Tibial nerve (tissue), 4 donors: ENCODE measurements around the gene SEMA6C. TPM values are rescaled to one million over a fixed set of nuclear protein-coding genes. Genes with fewer than 3 reads are reported as not detected.
"Not testable (repeated sequence)": the region's sequence is repeated elsewhere in the genome, so short reads cannot be mapped to it uniquely, and the experiment has no call there.

ENCODE experiments used
- DNase-seq, 2 donors: peaks; one replicate each; pipeline ENCODE4 v3.0.0-alpha.2; 2019; ENCODE audit warnings: low spot score in 2 of 2
- H3K27ac ChIP-seq, 4 donors: fragments of 200-600 bp; sonication (generic) in 3 of 4; one replicate each; pipeline ENCODE4 v1.5.1; 2017 to 2019; ENCODE audit warnings: mild to moderate bottlenecking in 1 of 4
- H3K27me3 ChIP-seq, 2 donors: fragments of 200-600 bp; sonication (generic) in 1 of 2; one replicate each; pipeline versions ENCODE4 v1.5.1 to v1.6.0; 2017 to 2019
- H3K36me3 ChIP-seq, 3 donors: fragments of 200-600 bp; sonication (generic); one replicate each; pipeline ENCODE4 v1.5.1; 2018 to 2019
- H3K4me1 ChIP-seq, 4 donors: fragments of 200-600 bp; sonication (generic) in 3 of 4; one replicate each; pipeline ENCODE4 v1.5.1; 2017 to 2019
- H3K4me3 ChIP-seq, 4 donors: fragments of 200-600 bp; sonication (generic) in 3 of 4; one replicate each; pipeline ENCODE4 v1.5.1; 2017 to 2019; ENCODE audit warnings: mild to moderate bottlenecking in 1 of 4, moderate library complexity in 1 of 4
- H3K9me3 ChIP-seq, 4 donors: fragments of 200-600 bp; sonication (generic) in 3 of 4; one replicate each; pipeline ENCODE4 v1.5.1; 2017 to 2019
- EP300 ChIP-seq, 2 donors: sonication (generic); formaldehyde crosslinking; IDR thresholded peaks; one replicate each; pipeline ENCODE4 v1.6.1; 2017; ENCODE audit warnings: antibody characterized with exemption in 2 of 2, mild to moderate bottlenecking in 1 of 2
- POLR2A ChIP-seq, 2 donors: fragments of 450-650 bp; IDR thresholded peaks; one replicate each; pipeline ENCODE4 v1.6.1; 2017; ENCODE audit warnings: antibody characterized with exemption in 2 of 2, mild to moderate bottlenecking in 2 of 2, moderate library complexity in 2 of 2
- WGBS, 2 donors: methylation state at CpG; one replicate each; pipeline ENCODE4 v1.1.5; 2018; 5-methylcytosine and 5-hydroxymethylcytosine counted together
- total RNA-seq, 4 donors: library from RNA; depleted of rRNA; stranded (reverse); fragments of >200 nt; gene quantifications; one replicate each; pipeline ENCODE4 v1.1.0, GENCODE V29; 2016
- TF ChIP-seq, protein P1 (sequence below), 5 experiments: fragments of 200-600 bp in 3 of 5; fragments of 450-650 bp in 2 of 5; sonication (generic) in 3 of 5; IDR thresholded peaks; one replicate each; pipeline ENCODE4 v1.5.1; 2016 to 2019; ENCODE audit warnings: antibody characterized with exemption in 5 of 5, mild to moderate bottlenecking in 3 of 5, moderate library complexity in 2 of 5

Gene SEMA6C
- total RNA-seq, 4 donors from 2014 or later: 15.5 to 28.7 (median 18.7) TPM

DNA sequence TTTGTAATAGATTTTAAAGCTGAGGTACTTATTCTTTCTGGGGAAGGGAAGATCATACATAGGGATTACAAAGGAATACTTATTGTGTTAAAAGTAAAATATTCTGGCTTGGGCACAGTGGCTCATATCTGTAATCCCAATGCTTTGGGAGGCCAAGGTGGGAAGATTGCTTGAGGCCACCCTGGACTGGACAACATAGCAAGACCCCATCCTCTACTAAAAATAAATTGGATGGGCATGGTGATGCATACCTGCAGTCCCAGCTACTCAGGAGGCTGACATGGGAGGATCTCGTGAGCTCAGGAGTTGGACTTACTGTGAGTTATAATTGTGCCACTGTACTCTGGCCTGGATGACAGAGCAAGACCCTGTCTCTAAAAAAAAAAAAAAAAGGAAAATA is 48.3 kb downstream of the SEMA6C start:
- H3K27ac ChIP-seq: no peak overlapping the region
- DNase-seq: no peak
- 81 to 93% methylated on average over 1 of the region's 1 CpG for WGBS, 2 donors
- H3K4me3 ChIP-seq: no peak overlapping the region
- TF ChIP-seq EP300 (IDR thresholded peaks at IDR 0.05) (no peak), POLR2A (IDR thresholded peaks at IDR 0.05) (no peak)
- TF ChIP-seq, protein P1, sequence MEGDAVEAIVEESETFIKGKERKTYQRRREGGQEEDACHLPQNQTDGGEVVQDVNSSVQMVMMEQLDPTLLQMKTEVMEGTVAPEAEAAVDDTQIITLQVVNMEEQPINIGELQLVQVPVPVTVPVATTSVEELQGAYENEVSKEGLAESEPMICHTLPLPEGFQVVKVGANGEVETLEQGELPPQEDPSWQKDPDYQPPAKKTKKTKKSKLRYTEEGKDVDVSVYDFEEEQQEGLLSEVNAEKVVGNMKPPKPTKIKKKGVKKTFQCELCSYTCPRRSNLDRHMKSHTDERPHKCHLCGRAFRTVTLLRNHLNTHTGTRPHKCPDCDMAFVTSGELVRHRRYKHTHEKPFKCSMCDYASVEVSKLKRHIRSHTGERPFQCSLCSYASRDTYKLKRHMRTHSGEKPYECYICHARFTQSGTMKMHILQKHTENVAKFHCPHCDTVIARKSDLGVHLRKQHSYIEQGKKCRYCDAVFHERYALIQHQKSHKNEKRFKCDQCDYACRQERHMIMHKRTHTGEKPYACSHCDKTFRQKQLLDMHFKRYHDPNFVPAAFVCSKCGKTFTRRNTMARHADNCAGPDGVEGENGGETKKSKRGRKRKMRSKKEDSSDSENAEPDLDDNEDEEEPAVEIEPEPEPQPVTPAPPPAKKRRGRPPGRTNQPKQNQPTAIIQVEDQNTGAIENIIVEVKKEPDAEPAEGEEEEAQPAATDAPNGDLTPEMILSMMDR (IDR thresholded peaks at IDR 0.05): no peak
- H3K36me3 ChIP-seq: peaks cover 0 to 67% (median 0%) of the 10 kb centered on the region in 3 donors
- H3K4me1 ChIP-seq: no peaks in the 10 kb centered on the region
- no peaks in the 10 kb centered on the region for H3K27me3 ChIP-seq
- H3K9me3 ChIP-seq: no peaks in the 10 kb centered on the region

DNA sequence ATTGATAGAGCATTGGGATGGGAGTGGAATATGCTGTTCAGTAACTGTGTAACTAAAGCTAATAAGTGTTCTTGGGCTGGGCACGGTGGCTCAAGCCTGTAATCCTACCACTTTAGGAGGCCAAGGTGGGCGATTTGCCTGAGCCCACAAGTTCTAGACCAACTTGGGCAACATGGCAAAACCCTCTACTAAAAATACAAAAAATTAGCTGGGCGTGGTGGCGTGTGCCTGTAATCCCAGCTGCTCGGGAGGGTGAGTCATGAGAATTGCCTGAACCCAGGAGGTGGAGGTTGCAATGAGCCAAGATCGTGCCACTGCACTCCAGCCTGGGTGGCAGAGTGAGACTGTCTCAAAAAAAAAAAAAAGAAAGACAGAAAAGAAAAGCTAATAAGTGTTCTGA is 49.0 kb downstream of the SEMA6C start:
- not testable (repeated sequence) for H3K27me3 ChIP-seq, H3K27ac ChIP-seq, H3K9me3 ChIP-seq, H3K4me1 ChIP-seq, H3K4me3 ChIP-seq, DNase-seq
- H3K36me3 ChIP-seq: peaks cover 0 to 65% (median 0%) of the 10 kb centered on the region in 3 donors
- 87 to 88% methylated on average over 6 of the region's 6 CpGs for WGBS, 2 donors

DNA sequence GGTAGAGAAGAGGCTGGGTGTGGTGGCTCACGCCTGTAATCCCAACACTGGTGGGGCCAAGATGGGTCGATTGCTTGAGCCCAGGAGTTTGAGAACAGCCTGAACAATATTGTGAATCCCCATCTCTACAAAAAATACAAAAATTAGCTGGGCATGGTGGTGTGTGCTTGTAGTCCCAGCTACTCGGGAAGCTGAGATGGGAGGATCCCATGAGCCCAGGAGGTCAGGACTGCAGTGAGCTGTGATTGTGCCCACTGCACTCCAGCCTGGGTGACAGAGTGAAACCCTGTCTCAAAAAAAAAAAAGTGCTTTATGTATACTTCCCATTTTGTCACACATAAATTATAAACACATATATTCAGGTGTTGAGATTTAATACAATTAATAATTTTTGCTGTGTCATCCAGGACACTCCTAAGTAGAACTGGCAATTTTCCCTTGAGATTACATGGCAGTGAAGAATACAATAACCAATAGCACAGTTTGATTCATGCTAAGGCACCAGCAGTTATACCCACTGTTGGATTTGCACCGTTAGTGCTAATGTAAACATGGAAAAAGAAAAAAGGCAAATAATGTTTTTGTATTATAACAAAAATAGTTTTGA is 60.4 kb downstream of the SEMA6C start:
- peaks cover 0 to 39% (median 0%) of the 10 kb centered on the region in 3 donors for H3K36me3 ChIP-seq
- no peaks in the 10 kb centered on the region for H3K9me3 ChIP-seq
- no peaks in the 10 kb centered on the region for H3K27me3 ChIP-seq
- H3K27ac ChIP-seq: no peak overlapping the region
- WGBS, 2 donors: 72 to 74% methylated on average over 4 of the region's 4 CpGs
- no peak overlapping the region for H3K4me3 ChIP-seq
- TF ChIP-seq POLR2A (IDR thresholded peaks at IDR 0.05) (no peak), EP300 (IDR thresholded peaks at IDR 0.05) (no peak)
- TF ChIP-seq, protein P1 (IDR thresholded peaks at IDR 0.05): no peak
- no peak for DNase-seq
- no peaks in the 10 kb centered on the region for H3K4me1 ChIP-seq

Other genes starting within 250 kb of the SEMA6C start
- gene SETDB1, start 220.3 kb downstream of the SEMA6C start, total RNA-seq: 10 to 100 TPM; 30.6 to 42.9 (median 35.3) TPM
- 100 to 1,000 TPM; 137 to 168 (median 140) TPM for gene CERS2, start 171.8 kb downstream of the SEMA6C start, total RNA-seq
- gene ANXA9, start 164.3 kb downstream of the SEMA6C start, total RNA-seq: 10 to 100 TPM in 2 of 4 donors, 1 to 10 TPM in 2; 2.1 to 12.2 (median 7.8) TPM
- gene MINDY1, start 139.7 kb downstream of the SEMA6C start, total RNA-seq: 10 to 100 TPM; 45.5 to 63.2 (median 49.5) TPM
- gene PRUNE1, start 138.2 kb downstream of the SEMA6C start, total RNA-seq: 10 to 100 TPM; 22.0 to 40.4 (median 28.5) TPM
- gene BNIPL, start 110.0 kb downstream of the SEMA6C start, total RNA-seq: 1 to 10 TPM in 2 of 4 donors, under 1 TPM in 1, not detected in 1; 0.22 to 2.2 (median 1.3) TPM
- 1 to 10 TPM; 5.0 to 9.6 (median 6.5) TPM for gene C1orf56, start 98.9 kb downstream of the SEMA6C start, total RNA-seq
- 10 to 100 TPM; 72.4 to 87.4 (median 80.8) TPM for gene CDC42SE1, start 87.0 kb downstream of the SEMA6C start, total RNA-seq
- gene MLLT11, start 86.2 kb downstream of the SEMA6C start, total RNA-seq: 1 to 10 TPM; 1.2 to 2.7 (median 2.0) TPM
- gene GABPB2, start 75.9 kb downstream of the SEMA6C start, total RNA-seq: 10 to 100 TPM; 17.4 to 43.1 (median 22.3) TPM
- gene TNFAIP8L2, start 10.0 kb upstream of the SEMA6C start, total RNA-seq: 10 to 100 TPM in 1 of 4 donors, 1 to 10 TPM in 3; 4.4 to 12.9 (median 8.6) TPM
- 10 to 100 TPM; 10.1 to 16.5 (median 13.8) TPM for gene LYSMD1, start 19.3 kb upstream of the SEMA6C start, total RNA-seq
- gene SCNM1, start 19.5 kb upstream of the SEMA6C start, total RNA-seq: 10 to 100 TPM; 20.5 to 42.6 (median 31.2) TPM
- gene TMOD4, start 29.4 kb upstream of the SEMA6C start, total RNA-seq: 1 to 10 TPM in 2 of 4 donors, not detected in 2; 1.1 to 4.8 TPM
- 10 to 100 TPM; 24.5 to 35.5 (median 31.0) TPM for gene VPS72, start 43.6 kb upstream of the SEMA6C start, total RNA-seq
- 10 to 100 TPM; 52.6 to 89.0 (median 62.4) TPM for gene PIP5K1A, start 51.9 kb upstream of the SEMA6C start, total RNA-seq
- 100 to 1,000 TPM; 112 to 153 (median 120) TPM for gene PSMD4, start 108.1 kb upstream of the SEMA6C start, total RNA-seq
- gene ZNF687, start 135.7 kb upstream of the SEMA6C start, total RNA-seq: 10 to 100 TPM; 21.1 to 35.3 (median 27.1) TPM
- gene PI4KB, start 180.8 kb upstream of the SEMA6C start, total RNA-seq: 100 to 1,000 TPM in 1 of 4 donors, 10 to 100 TPM in 3; 69.9 to 100 (median 72.3) TPM
- 10 to 100 TPM; 17.7 to 45.0 (median 32.8) TPM for gene RFX5, start 200.6 kb upstream of the SEMA6C start, total RNA-seq
- gene SELENBP1, start 226.1 kb upstream of the SEMA6C start, total RNA-seq: 100 to 1,000 TPM in 3 of 4 donors, 10 to 100 TPM in 1; 65.7 to 159 (median 130) TPM